A673 (cell line): Measurements from ENCODE around the gene MAP3K3. TPM values are rescaled to one million over a fixed set of nuclear protein-coding genes. Genes with fewer than 3 reads are reported as not detected.

Source experiments
- BruUV-seq: library from RNA; stranded (reverse); fragments of 400-500 nt; replicated peaks from 2 replicates; lab custom pipeline; 2021; lab: Mats Ljungman, UMichigan
- CTCF ChIA-PET: fragments of 300-600 bp; sonication (Branson Sonifier 250); formaldehyde crosslinking; loops from one replicate; lab custom pipeline; 2022; ENCODE audit warnings: antibody characterized with exemption; lab: Charles Lee
- POLR2A ChIA-PET: fragments of 300-600 bp; sonication (Branson Sonifier 250); formaldehyde crosslinking; loops from one replicate; lab custom pipeline; 2022; ENCODE audit warnings: antibody characterized with exemption; ENCODE audit not compliant: low non-redundant PET; lab: Charles Lee
- DNase-seq: peaks from one replicate; pipeline ENCODE4 v3.0.0-alpha.2; 2015; ENCODE audit warnings: low spot score
- H3K27ac ChIP-seq: fragments of 200-600 bp; sonication (generic); 2 replicates; pipeline ENCODE4 v1.5.1; 2016; ENCODE audit warnings: mixed run types, low read depth, mild to moderate bottlenecking, mixed read lengths, antibody characterized with exemption, low read length; ENCODE audit not compliant: poor library complexity, severe bottlenecking
- H3K27me3 ChIP-seq: fragments of 200-600 bp; sonication (generic); replicated peaks from 2 replicates; pipeline ENCODE4 v1.6.1; 2017; ENCODE audit warnings: mixed run types, low read depth, mild to moderate bottlenecking, mixed read lengths, antibody characterized with exemption, low read length; ENCODE audit not compliant: insufficient read depth, poor library complexity
- H3K36me3 ChIP-seq: fragments of 200-600 bp; sonication (generic); 2 replicates; pipeline ENCODE4 v1.6.1; 2016; ENCODE audit warnings: mixed run types, mild to moderate bottlenecking, mixed read lengths, antibody characterized with exemption, low read length; ENCODE audit not compliant: insufficient read depth, poor library complexity, severe bottlenecking
- H3K4me1 ChIP-seq: fragments of 200-600 bp; sonication (generic); 2 replicates; pipeline ENCODE4 v1.6.1; 2017; ENCODE audit warnings: mixed run types, mild to moderate bottlenecking, mixed read lengths, antibody characterized with exemption, low read length; ENCODE audit not compliant: insufficient read depth, poor library complexity, severe bottlenecking
- H3K4me3 ChIP-seq: fragments of 200-600 bp; sonication (generic); 2 replicates; pipeline ENCODE4 v1.5.1; 2016; ENCODE audit warnings: low read depth, mixed run types, mild to moderate bottlenecking, mixed read lengths, low read length; ENCODE audit not compliant: poor library complexity, severe bottlenecking
- H3K9me3 ChIP-seq: fragments of 200-600 bp; sonication (generic); 2 replicates; pipeline ENCODE4 v1.6.1; 2016; ENCODE audit warnings: mixed run types, low read depth, mild to moderate bottlenecking, mixed read lengths, antibody characterized with exemption, low read length; ENCODE audit not compliant: poor library complexity, severe bottlenecking
- CTCF ChIP-seq: fragments of 300-800, 200-600 bp; sonication (generic); conservative IDR thresholded peaks from 2 replicates; pipeline ENCODE4 v1.5.1; 2017; ENCODE audit warnings: low read depth, mild to moderate bottlenecking, antibody characterized with exemption, low read length, moderate library complexity, mixed read lengths
- EZH2 ChIP-seq: fragments of 200-600 bp; sonication (generic); IDR thresholded peaks from 2 replicates; pipeline ENCODE4 v1.6.1; 2017; ENCODE audit warnings: borderline replicate concordance, low read depth, mild to moderate bottlenecking, mixed read lengths, antibody characterized with exemption, low read length; ENCODE audit not compliant: poor library complexity, severe bottlenecking
- intact Hi-C: fragments of 100-400 bp; cut with micrococcal nuclease; formaldehyde crosslinking; loops from one replicate; pipeline ENCODE4 v1.10.0; 2022; ENCODE audit not compliant: unreplicated experiment
- total RNA-seq: library from RNA; stranded (reverse); gene quantifications from 2 replicates; pipeline ENCODE4 v1.2.3, GENCODE V29; 2021

Gene MAP3K3
- total RNA-seq, 1 experiment from 2014 or later = 25.9 TPM

- Histone ChIP-seq H3K27me3 (no peaks in the 10 kb centered on the region), H3K4me1 (no peaks in the 10 kb centered on the region), H3K36me3 (peaks cover 33% of the 10 kb centered on the region), H3K9me3 (no peaks in the 10 kb centered on the region), H3K27ac (no peak overlapping the region), H3K4me3 (no peak overlapping the region)
- no peak for DNase-seq
- intact Hi-C loops = no loop called here
- ChIA-PET CTCF (interaction anchor here (1.1 kb wide), 1 partner anchor 184 kb away, joined by 4 read pairs; no protein-coding TSS in a partner anchor), POLR2A (no interaction called here)
- no TSS peak for BruUV-seq
- TF ChIP-seq EZH2 = no peak
- no peak for TF ChIP-seq CTCF
Measured at GRCh38 chr17:63609816-63610573, 12.2 kb upstream of the MAP3K3 start.

DNA sequence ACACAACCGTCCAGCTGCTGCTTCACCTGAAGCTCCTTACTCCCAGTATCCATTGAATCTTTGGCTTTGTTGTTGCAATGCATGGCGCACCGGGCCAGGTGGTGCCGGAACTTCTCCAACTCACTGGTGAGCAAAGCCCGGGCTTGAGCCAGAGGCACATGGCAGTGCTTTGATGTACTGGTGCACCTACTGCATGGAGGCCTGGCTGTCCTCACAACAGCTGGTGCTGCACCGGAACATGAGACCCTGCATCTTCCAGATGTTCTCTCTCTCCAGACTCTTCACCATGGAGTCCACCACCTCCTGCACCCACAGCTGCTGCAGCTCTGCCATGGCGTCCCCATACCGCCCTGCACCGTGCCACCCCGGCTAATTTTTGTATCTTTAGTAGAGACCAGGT is 11.4 kb upstream of the MAP3K3 start:
- ChIA-PET POLR2A (no interaction called here), CTCF (interaction anchor here (1.0 to 1.3 kb wide), 3 partner anchors 185 to 205 kb away, joined by 3 to 4 read pairs (median 3); no protein-coding TSS in a partner anchor)
- Histone ChIP-seq H3K27me3 (no peaks in the 10 kb centered on the region), H3K27ac (no peak overlapping the region), H3K36me3 (peaks cover 25% of the 10 kb centered on the region), H3K4me3 (no peak overlapping the region), H3K9me3 (no peaks in the 10 kb centered on the region), H3K4me1 (no peaks in the 10 kb centered on the region)
- BruUV-seq = no TSS peak
- intact Hi-C loops = no loop called here
- TF ChIP-seq EZH2 (no peak), CTCF (no peak)
- no peak for DNase-seq

DNA sequence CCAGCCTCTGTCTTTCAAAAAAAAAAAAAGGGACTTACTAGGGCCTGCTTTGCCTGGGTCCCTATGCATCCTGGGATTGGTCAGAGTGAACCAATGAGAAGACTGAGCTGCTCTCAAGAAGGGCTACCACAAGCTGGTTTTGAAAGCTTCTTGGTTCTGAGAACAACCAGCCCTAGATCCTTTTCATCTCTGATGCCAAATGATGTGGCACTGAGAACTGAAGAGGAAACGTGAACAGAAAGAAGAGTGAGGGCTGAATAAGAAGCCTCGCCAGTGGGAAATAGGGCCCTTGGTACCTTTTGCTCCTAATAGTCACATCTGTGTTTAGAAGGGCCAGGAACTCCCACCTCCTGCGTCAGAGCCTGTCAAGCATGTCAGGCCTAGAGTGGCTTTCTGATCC is 10.9 kb upstream of the MAP3K3 start:
- ChIA-PET POLR2A (no interaction called here), CTCF (interaction anchor here (1.0 to 2.2 kb wide), 4 partner anchors 11 to 206 kb away, joined by 3 to 30 read pairs (median 10); partner anchors contain the start of gene MAP3K3)
- intact Hi-C loops = no loop called here
- Histone ChIP-seq H3K9me3 (no peaks in the 10 kb centered on the region), H3K4me3 (no peak overlapping the region), H3K36me3 (peaks cover 20% of the 10 kb centered on the region), H3K4me1 (no peaks in the 10 kb centered on the region), H3K27ac (no peak overlapping the region), H3K27me3 (no peaks in the 10 kb centered on the region)
- TF ChIP-seq EZH2 = no peak
- TF ChIP-seq CTCF = no peak
- BruUV-seq = no TSS peak
- DNase-seq = no peak
